ENCODE data around the gene ABCA6. TPM values are rescaled to one million over a fixed set of nuclear protein-coding genes. Genes with fewer than 3 reads are reported as not detected.

Gene ABCA6
- total RNA-seq, 2 experiments from 2014 or later: 5.2 to 26.5 TPM

- ChIA-PET POLR2A (interaction anchor here (0.6 to 1.9 kb wide), 5 partner anchors 9 to 1231 kb away, joined by 3 to 8 read pairs (median 3); no protein-coding TSS in a partner anchor), CTCF (ENCODE audit: unreplicated experiment) (no interaction called here)
- H3K36me3 ChIP-seq (ENCODE audit: insufficient read depth, low read length): no peaks in the 10 kb centered on the region
- intact Hi-C loops (cut with micrococcal nuclease; ENCODE audit: unreplicated experiment): no loop called here
- no peak for DNase-seq (ENCODE audit: low spot score)
- H3K79me2 ChIP-seq (ENCODE audit: insufficient read depth, low read depth, low read length): peaks cover 6% of the 10 kb centered on the region; the same call in 1 of the 2 replicates
- no peak overlapping the region for H3K27ac ChIP-seq (ENCODE audit: low read depth, low read length, poor library complexity, severe bottlenecking)
- H4K20me1 ChIP-seq (ENCODE audit: insufficient read depth, low read length): no peaks in the 10 kb centered on the region
- BruUV-seq (replicated peaks): no TSS peak
- no peak overlapping the region for H3K4me2 ChIP-seq (ENCODE audit: low read length)
- H3K4me1 ChIP-seq (ENCODE audit: insufficient read depth, low read length, poor library complexity, severe bottlenecking): peaks cover 26% of the 10 kb centered on the region
- TF ChIP-seq CTCF (conservative IDR thresholded peaks at IDR 0.05; ENCODE audit: low read length): no peak
- no peaks in the 10 kb centered on the region for H3K9me3 ChIP-seq (ENCODE audit: low read length)
- H3K4me3 ChIP-seq (ENCODE audit: low read depth, low read length, poor library complexity, severe bottlenecking): no peak overlapping the region
- H2AFZ ChIP-seq (ENCODE audit: low read length): peak overlapping the region; percentile 20; the same call in 1 of the 2 replicates
- no peaks in the 10 kb centered on the region for H3K9me2 ChIP-seq (ENCODE audit: insufficient read depth, low read length)
These were observed 19.6 kb downstream of the ABCA6 start for GRCh38 chr17:69122065-69122464.

DNA sequence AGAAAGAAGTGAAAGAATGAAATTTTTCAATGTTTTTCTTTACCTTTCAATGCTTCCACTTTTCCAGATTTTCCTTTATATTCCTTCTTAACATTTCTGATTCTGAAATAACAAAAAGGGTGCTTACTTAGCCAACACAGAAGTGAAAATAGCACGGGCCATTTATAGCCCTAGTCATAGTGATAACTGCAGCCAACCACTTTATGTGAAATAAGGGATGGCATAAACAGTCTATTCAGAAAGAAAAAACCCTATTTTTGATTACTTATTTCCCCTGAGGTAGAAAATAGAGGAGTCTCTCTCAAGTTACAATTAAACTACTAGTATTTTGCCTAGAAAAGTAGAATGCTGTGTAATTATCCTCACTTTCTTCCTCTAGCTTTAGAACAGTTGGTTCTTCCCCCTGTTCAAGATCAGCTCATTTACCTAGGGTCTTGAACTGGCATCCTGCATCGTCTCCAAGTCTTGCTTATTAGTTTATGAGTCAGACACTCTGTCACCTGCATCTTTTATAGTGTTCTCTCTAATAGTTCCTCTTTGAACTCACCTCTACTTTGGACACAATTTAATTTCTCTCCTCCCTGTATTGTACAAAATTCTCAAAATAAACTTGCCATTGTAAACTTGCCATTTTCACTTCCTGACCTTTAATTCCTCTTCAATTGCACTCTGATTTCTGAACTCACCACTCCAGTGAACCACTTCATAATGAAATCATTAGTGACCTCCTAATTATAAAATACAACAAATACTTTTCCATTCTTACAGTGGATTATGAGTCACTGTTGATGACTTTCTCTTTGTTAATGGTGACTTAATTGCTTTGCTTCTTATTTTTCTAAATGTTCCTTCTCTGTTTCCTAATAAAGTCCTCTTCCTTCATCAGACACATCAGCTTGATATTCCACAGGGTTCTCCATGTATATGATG is 23.6 kb downstream of the ABCA6 start:
- CTCF ChIA-PET (ENCODE audit: unreplicated experiment): no interaction called here
- Histone ChIP-seq H3K4me2 (ENCODE audit: low read length) (peak overlapping the region; percentile 74), H2AFZ (ENCODE audit: low read length) (peak overlapping the region; percentile 74), H3K4me1 (ENCODE audit: insufficient read depth, low read length, poor library complexity, severe bottlenecking) (peaks cover 61% of the 10 kb centered on the region), H3K4me3 (ENCODE audit: low read depth, low read length, poor library complexity, severe bottlenecking) (peak overlapping the region; percentile 62), H4K20me1 (ENCODE audit: insufficient read depth, low read length) (no peaks in the 10 kb centered on the region), H3K36me3 (ENCODE audit: insufficient read depth, low read length) (peaks cover 8% of the 10 kb centered on the region), H3K9me2 (ENCODE audit: insufficient read depth, low read length) (no peaks in the 10 kb centered on the region), H3K9me3 (ENCODE audit: low read length) (peaks cover 5% of the 10 kb centered on the region; the same call in 1 of the 2 replicates), H3K27ac (ENCODE audit: low read depth, low read length, poor library complexity, severe bottlenecking) (peak overlapping the region; percentile 92), H3K79me2 (ENCODE audit: insufficient read depth, low read depth, low read length) (peaks cover 26% of the 10 kb centered on the region)
- peak; percentile 85 for DNase-seq (ENCODE audit: low spot score)
- TF ChIP-seq CTCF (conservative IDR thresholded peaks at IDR 0.05; ENCODE audit: low read length) (no peak), EZH2phosphoT487 (IDR thresholded peaks at IDR 0.05; ENCODE audit: borderline replicate concordance, low read depth, low read length) (no peak)
- POLR2A ChIA-PET: interaction anchor here (0.6 to 1.0 kb wide), 3 partner anchors 11 to 390 kb away, joined by 3 to 7 read pairs (median 3); no protein-coding TSS in a partner anchor
- intact Hi-C loops (cut with micrococcal nuclease; ENCODE audit: unreplicated experiment): loop anchor here (2.0 to 5.0 kb wide), 3 partner anchors 56 to 464 kb away; partner anchors contain the start of gene ABCA9
- BruUV-seq (replicated peaks): TSS peak; percentile 96
